ENCODE data around the gene NMRK1.

- TF ChIP-seq POLR2A (IDR thresholded peaks at IDR 0.05) (no peak), CTCF (IDR thresholded peaks at IDR 0.05) (no peak), POLR2AphosphoS5 (IDR thresholded peaks at IDR 0.05; ENCODE audit: insufficient read depth in 1 of 2, low read depth in 1 of 2) (no peak)
Observed at GRCh38 chr9:75132244-75132643, 44.3 kb upstream of the NMRK1 start.
